Osteocyte (in vitro differentiated cells): ENCODE measurements around the gene CA6. TPM values are rescaled to one million over a fixed set of nuclear protein-coding genes. Genes with fewer than 3 reads are reported as not detected.

ENCODE experiments used
- DNase-seq: peaks from one replicate; pipeline ENCODE4 v3.0.0; 2021; ENCODE audit warnings: mixed read lengths; ENCODE audit not compliant: unreplicated experiment; ENCODE audit errors: extremely low spot score
- H3K27ac Mint-ChIP-seq: one replicate; pipeline ENCODE4 v1.8.0; 2021; ENCODE audit warnings: mild to moderate bottlenecking, mixed read lengths; ENCODE audit not compliant: unreplicated experiment
- H3K27me3 Mint-ChIP-seq: one replicate; pipeline ENCODE4 v1.8.0; 2021; ENCODE audit warnings: mixed read lengths; ENCODE audit not compliant: unreplicated experiment
- H3K36me3 Mint-ChIP-seq: one replicate; pipeline ENCODE4 v1.8.0; 2021; ENCODE audit warnings: mixed read lengths; ENCODE audit not compliant: unreplicated experiment
- H3K4me1 Mint-ChIP-seq: one replicate; pipeline ENCODE4 v1.8.0; 2021; ENCODE audit warnings: mixed read lengths; ENCODE audit not compliant: unreplicated experiment
- H3K4me3 Mint-ChIP-seq: one replicate; pipeline ENCODE4 v1.8.0; 2021; ENCODE audit warnings: mild to moderate bottlenecking, moderate library complexity, mixed read lengths; ENCODE audit not compliant: unreplicated experiment
- H3K9me3 Mint-ChIP-seq: one replicate; pipeline ENCODE4 v1.8.0; 2021; ENCODE audit warnings: mixed read lengths; ENCODE audit not compliant: unreplicated experiment
- total RNA-seq: library from RNA; stranded (reverse); gene quantifications from 2 replicates; pipeline ENCODE4 v1.2.1, GENCODE V29; 2021
- TF ChIP-seq, protein P1 (sequence below): fragments of 200-600 bp; sonication (generic); IDR thresholded peaks from 2 replicates; pipeline ENCODE4 v1.5.0; 2021; ENCODE audit warnings: antibody characterized with exemption, mild to moderate bottlenecking, moderate library complexity

CA6 gene
- total RNA-seq, 1 donor from 2014 or later, result not detected

DNA sequence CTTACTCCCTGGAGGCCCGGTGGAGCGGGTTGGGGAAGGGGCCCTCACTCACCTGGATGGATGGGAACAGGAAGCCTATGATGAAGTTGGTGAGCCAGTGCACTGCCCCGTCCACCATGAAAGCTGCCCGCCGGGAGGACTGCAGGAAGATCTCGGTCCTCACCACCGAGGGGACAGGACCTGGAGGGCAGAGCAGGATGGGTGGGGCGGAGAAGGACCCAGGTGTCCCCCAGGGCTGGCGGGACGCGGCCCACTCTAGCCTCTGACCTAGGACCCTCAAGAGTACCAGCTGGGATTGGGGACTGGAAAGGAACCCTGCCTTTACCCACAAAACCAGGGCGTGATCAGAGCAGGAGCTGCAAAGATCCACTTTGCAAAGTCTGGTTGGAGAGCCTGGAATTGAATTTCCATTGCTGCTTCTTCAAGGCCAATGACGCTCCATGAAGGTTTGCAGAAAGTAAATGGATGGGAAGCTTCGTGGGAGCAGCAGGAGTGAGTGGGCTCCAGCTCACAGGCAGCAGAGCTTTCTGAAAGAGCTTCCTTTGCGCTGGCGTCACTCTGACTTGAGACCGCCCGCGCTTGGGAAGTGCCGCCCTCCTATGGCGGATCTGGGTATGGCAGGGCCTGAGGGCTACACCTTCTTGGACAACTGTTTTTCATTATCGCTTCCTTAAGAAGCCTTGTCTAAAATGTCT lies 59.2 kb downstream of the CA6 start:
- TF ChIP-seq, protein P1, sequence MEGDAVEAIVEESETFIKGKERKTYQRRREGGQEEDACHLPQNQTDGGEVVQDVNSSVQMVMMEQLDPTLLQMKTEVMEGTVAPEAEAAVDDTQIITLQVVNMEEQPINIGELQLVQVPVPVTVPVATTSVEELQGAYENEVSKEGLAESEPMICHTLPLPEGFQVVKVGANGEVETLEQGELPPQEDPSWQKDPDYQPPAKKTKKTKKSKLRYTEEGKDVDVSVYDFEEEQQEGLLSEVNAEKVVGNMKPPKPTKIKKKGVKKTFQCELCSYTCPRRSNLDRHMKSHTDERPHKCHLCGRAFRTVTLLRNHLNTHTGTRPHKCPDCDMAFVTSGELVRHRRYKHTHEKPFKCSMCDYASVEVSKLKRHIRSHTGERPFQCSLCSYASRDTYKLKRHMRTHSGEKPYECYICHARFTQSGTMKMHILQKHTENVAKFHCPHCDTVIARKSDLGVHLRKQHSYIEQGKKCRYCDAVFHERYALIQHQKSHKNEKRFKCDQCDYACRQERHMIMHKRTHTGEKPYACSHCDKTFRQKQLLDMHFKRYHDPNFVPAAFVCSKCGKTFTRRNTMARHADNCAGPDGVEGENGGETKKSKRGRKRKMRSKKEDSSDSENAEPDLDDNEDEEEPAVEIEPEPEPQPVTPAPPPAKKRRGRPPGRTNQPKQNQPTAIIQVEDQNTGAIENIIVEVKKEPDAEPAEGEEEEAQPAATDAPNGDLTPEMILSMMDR, result peak; percentile 90
- H3K27ac Mint-ChIP-seq, result no peak overlapping the region
- H3K9me3 Mint-ChIP-seq, result no peaks in the 10 kb centered on the region
- peaks cover 4% of the 10 kb centered on the region for H3K4me1 Mint-ChIP-seq
- H3K36me3 Mint-ChIP-seq, result no peaks in the 10 kb centered on the region
- DNase-seq, result peak; percentile 93
- no peak overlapping the region for H3K4me3 Mint-ChIP-seq
- H3K27me3 Mint-ChIP-seq, result peaks cover 8% of the 10 kb centered on the region

GRCh38 chr1:9005395-9005708 lies 59.7 kb downstream of the CA6 start:
- Mint-ChIP-seq H3K36me3 (no peaks in the 10 kb centered on the region), H3K9me3 (no peaks in the 10 kb centered on the region), H3K4me3 (no peak overlapping the region), H3K27ac (no peak overlapping the region), H3K4me1 (peaks cover 4% of the 10 kb centered on the region), H3K27me3 (peaks cover 8% of the 10 kb centered on the region)
- TF ChIP-seq, protein P1, result peak; percentile 2
- no peak for DNase-seq

- no peaks in the 10 kb centered on the region for H3K36me3 Mint-ChIP-seq
- H3K4me1 Mint-ChIP-seq, result peaks cover 2% of the 10 kb centered on the region
- no peak for DNase-seq
- no peak overlapping the region for H3K27ac Mint-ChIP-seq
- H3K9me3 Mint-ChIP-seq, result no peaks in the 10 kb centered on the region
- TF ChIP-seq, protein P1, result no peak
- H3K4me3 Mint-ChIP-seq, result no peak overlapping the region
- H3K27me3 Mint-ChIP-seq, result peaks cover 15% of the 10 kb centered on the region
Measured at GRCh38 chr1:9006956-9007615, 61.4 kb downstream of the CA6 start.

DNA sequence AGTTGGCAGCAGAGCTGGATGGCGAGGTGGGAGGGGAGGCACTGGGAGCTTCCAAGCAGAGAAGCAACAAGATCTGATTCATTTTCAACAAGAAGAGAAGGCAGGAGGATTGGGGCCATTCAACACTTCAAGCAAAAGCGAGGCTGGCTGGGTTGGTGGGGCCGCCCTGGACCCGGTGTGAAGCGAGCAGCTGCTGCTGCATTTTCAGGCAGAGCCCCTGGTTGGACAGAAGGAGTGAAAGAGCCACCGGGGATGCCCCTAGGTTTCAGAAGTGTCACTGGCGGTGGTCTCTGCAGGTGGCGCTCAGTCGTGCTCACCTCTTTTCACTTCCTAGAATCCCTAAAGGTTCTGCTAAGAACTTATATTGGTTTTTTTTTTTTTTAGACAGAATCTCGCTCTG lies 62.6 kb downstream of the CA6 start:
- TF ChIP-seq, protein P1, result no peak
- Mint-ChIP-seq H3K9me3 (no peaks in the 10 kb centered on the region), H3K4me3 (no peak overlapping the region), H3K27me3 (peaks cover 15% of the 10 kb centered on the region), H3K36me3 (no peaks in the 10 kb centered on the region), H3K27ac (no peak overlapping the region), H3K4me1 (peaks cover 2% of the 10 kb centered on the region)
- no peak for DNase-seq

DNA sequence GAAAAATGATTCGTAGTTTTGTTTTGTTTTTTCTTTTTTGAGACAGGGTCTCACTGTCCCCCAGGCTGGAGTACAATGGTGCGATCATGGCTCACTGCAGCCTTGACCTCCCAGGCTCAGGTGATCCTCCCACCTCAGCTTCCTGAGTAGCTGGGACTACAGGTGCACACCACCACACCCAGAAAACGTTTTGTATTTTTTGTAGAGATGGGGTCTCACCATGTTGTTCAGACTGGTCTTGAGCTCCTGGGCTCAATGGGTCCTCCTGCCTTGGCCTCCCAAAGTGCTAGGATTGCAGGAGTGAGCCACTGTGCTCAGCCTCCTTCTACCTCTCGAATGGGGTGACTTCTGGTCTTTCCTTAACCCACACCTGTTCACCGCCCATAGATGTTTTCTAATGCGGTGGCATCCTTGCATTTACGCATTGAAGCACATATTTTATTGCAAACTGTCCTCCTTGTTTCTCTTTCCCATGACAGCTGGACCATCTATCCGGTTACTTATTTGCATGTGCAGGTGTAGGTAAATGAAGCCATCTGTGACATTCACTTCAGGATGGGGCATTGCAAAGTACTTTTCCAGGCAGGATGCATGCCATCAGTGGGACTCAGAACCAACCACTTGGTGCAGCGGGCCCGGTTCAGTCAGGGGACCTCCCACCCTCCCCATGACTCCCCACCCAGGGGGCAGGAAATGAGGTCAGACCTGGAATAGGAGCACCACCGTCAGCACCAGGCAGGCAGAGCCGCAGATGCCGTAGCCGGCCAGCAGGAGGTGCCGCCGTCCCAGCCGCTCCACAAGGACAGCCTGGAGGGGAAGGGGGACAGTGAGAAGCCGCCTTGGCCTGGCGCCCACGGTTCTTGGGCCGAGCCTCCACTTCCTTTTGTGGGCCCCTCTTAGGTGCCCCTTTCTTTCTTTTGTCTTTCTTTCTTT lies 64.0 kb downstream of the CA6 start:
- no peak for DNase-seq
- no peaks in the 10 kb centered on the region for H3K9me3 Mint-ChIP-seq
- H3K27me3 Mint-ChIP-seq, result peaks cover 15% of the 10 kb centered on the region
- H3K4me3 Mint-ChIP-seq, result no peak overlapping the region
- TF ChIP-seq, protein P1, result peak; percentile 58
- H3K4me1 Mint-ChIP-seq, result peaks cover 2% of the 10 kb centered on the region
- H3K27ac Mint-ChIP-seq, result no peak overlapping the region
- H3K36me3 Mint-ChIP-seq, result no peaks in the 10 kb centered on the region
